Liver (tissue), 9 donors: ENCODE data around the gene IL17RD. TPM values are rescaled to one million over a fixed set of nuclear protein-coding genes. Genes with fewer than 3 reads are reported as not detected.

Source experiments
- DNase-seq: peaks from one replicate; pipeline ENCODE4 v3.0.0-alpha.2; 2017; ENCODE audit warnings: low spot score
- H3K27ac ChIP-seq, 2 donors: one replicate each; pipeline ENCODE4 v1.7.0; 2013; ENCODE audit warnings: inconsistent platforms in 2 of 2, low read length in 2 of 2, control low read depth in 1 of 2, low read depth in 1 of 2, mild to moderate bottlenecking in 1 of 2
- H3K27me3 ChIP-seq, 4 donors: one replicate each; pipeline versions ENCODE4 v1.6.1 to v1.7.0; 2013; ENCODE audit warnings: low read length in 3 of 4, inconsistent platforms in 1 of 4, mild to moderate bottlenecking in 1 of 4, moderate library complexity in 1 of 4; ENCODE audit not compliant: control insufficient read depth in 4 of 4, insufficient read depth in 4 of 4
- H3K36me3 ChIP-seq, 4 donors: one replicate each; pipeline versions ENCODE4 v1.6.1 to v1.7.0; 2013; ENCODE audit warnings: low read length in 3 of 4, mild to moderate bottlenecking in 3 of 4, low read depth in 1 of 4, moderate library complexity in 1 of 4; ENCODE audit not compliant: control insufficient read depth in 4 of 4, insufficient read depth in 3 of 4
- H3K4me1 ChIP-seq, 4 donors: one replicate each; pipeline versions ENCODE4 v1.6.1 to v1.7.0; 2013; ENCODE audit warnings: low read length in 3 of 4, mild to moderate bottlenecking in 3 of 4, moderate library complexity in 1 of 4; ENCODE audit not compliant: control insufficient read depth in 4 of 4, insufficient read depth in 4 of 4
- H3K4me3 ChIP-seq, 3 donors: one replicate each; pipeline versions ENCODE4 v1.6.1 to v1.7.0; 2013; ENCODE audit warnings: low read length in 3 of 3, control low read depth in 1 of 3, low read depth in 1 of 3, mild to moderate bottlenecking in 1 of 3
- H3K9ac ChIP-seq, 2 donors: one replicate each; pipeline ENCODE4 v1.7.0; 2013; ENCODE audit warnings: low read length in 2 of 2, mild to moderate bottlenecking in 2 of 2, moderate library complexity in 2 of 2, control low read depth in 1 of 2, low read depth in 1 of 2
- H3K9me3 ChIP-seq, 4 donors: one replicate each; pipeline versions ENCODE4 v1.6.1 to v1.7.0; 2013; ENCODE audit warnings: low read length in 3 of 4; ENCODE audit not compliant: control insufficient read depth in 4 of 4
- EGR1 ChIP-seq, 2 donors: IDR thresholded peaks; 2 replicates each; pipeline ENCODE4 v1.6.1; 2016 to 2018; ENCODE audit warnings: antibody characterized with exemption in 2 of 2, low read depth in 2 of 2
- FOXA1 ChIP-seq: IDR thresholded peaks from 2 replicates; pipeline ENCODE4 v1.6.1; 2016; ENCODE audit warnings: antibody characterized with exemption
- GABPA ChIP-seq, 2 donors: IDR thresholded peaks in 1 of 2; conservative IDR thresholded peaks in 1 of 2; 2 replicates each; pipeline ENCODE4 v1.6.1; 2016; ENCODE audit warnings: antibody characterized with exemption in 2 of 2, mild to moderate bottlenecking in 1 of 2, moderate library complexity in 1 of 2
- HNF4G ChIP-seq: IDR thresholded peaks from 2 replicates; pipeline ENCODE4 v1.6.1; 2016; ENCODE audit warnings: antibody characterized with exemption
- JUND ChIP-seq, 2 donors: IDR thresholded peaks; 2 replicates each; pipeline ENCODE4 v1.6.1; 2016; ENCODE audit warnings: antibody characterized with exemption in 2 of 2
- NR2F2 ChIP-seq: IDR thresholded peaks from 2 replicates; pipeline ENCODE4 v1.6.1; 2016; ENCODE audit warnings: antibody characterized with exemption
- RXRA ChIP-seq, 2 donors: IDR thresholded peaks; 2 replicates each; pipeline ENCODE4 v1.6.1; 2017 to 2018; ENCODE audit warnings: antibody characterized with exemption in 2 of 2, mild to moderate bottlenecking in 1 of 2
- TAF1 ChIP-seq: conservative IDR thresholded peaks from 2 replicates; pipeline ENCODE4 v1.6.1; 2016; ENCODE audit warnings: antibody characterized with exemption, mild to moderate bottlenecking
- WGBS: extraction: QIAGEN DNeasy Blood & Tissue Kit; methylation state at CpG from one replicate; pipeline ENCODE4 v1.1.7; 2013; 5-methylcytosine and 5-hydroxymethylcytosine counted together
- polyA plus RNA-seq, 2 donors: library from polyadenylated mRNA; stranded (reverse) in 1 of 2; unstranded in 1 of 2; fragments of 200-250 nt in 1 of 2; fragments of >200 nt in 1 of 2; fragmentation: Nextera tagmentation in 1 of 2; extraction: Ambion mirVana in 1 of 2; gene quantifications; one replicate each; pipeline versions ENCODE4 v1.2.1 to v1.2.3, GENCODE V29; 2013 to 2015
- total RNA-seq, 2 donors: library from RNA; depleted of rRNA; stranded (reverse); fragments of >200 nt; gene quantifications; one replicate each; pipeline ENCODE4 v1.2.3, GENCODE V29; 2014
- TF ChIP-seq, protein P1 (sequence below): fragments of 150-350 bp; IDR thresholded peaks from 2 replicates; pipeline ENCODE4 v1.5.1; 2017; ENCODE audit warnings: improper control_type of control experiment, low read depth, low read length; ENCODE audit not compliant: missing input control
- TF ChIP-seq, protein P2 (sequence below): IDR thresholded peaks from 2 replicates; pipeline ENCODE4 v1.6.1; 2016; ENCODE audit warnings: antibody characterized with exemption
- TF ChIP-seq, protein P3 (sequence below): IDR thresholded peaks from 2 replicates; pipeline ENCODE4 v1.6.1; 2016; ENCODE audit warnings: antibody characterized with exemption
- TF ChIP-seq, protein P4 (sequence below): IDR thresholded peaks from 2 replicates; pipeline ENCODE4 v1.6.1; 2016; ENCODE audit warnings: antibody characterized with exemption
- donor health status: healthy.
- donor health status: healthy.
- donor health status: healthy.
- donor health status: healthy.
- donor health status: healthy.

Gene IL17RD
- total and polyA plus RNA-seq, 4 donors, result 0.09 to 0.67 (median 0.32) TPM

DNA sequence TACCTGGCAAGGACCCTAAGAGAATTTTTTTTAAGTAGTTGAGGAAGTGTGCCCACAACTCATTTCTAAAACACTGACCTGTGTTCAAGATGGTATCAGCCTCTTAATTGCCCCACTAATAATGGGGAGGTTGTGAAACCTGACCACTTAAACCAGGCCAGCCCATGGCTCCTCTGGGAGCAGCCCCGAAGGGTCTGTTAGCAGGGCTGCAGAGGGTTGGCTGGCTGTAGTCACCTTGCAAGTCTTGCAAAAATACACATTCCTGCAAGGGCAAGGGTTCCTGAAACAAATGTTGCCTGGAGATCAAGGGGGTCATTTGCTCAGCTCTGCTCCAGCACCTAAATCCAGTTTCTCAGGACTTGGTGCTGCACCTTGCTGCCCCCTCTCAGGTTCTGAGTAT, 3.2 kb downstream of the IL17RD start:
- H3K4me1 ChIP-seq, result peaks cover 5 to 13% (median 9%) of the 10 kb centered on the region in 4 donors
- H3K36me3 ChIP-seq, result no peaks in the 10 kb centered on the region
- WGBS, result 82% methylated on average over 1 of the region's 1 CpG
- H3K27me3 ChIP-seq, result peaks cover 0 to 4% (median 2%) of the 10 kb centered on the region in 4 donors
- H3K27ac ChIP-seq, result no peak overlapping the region
- DNase-seq, result no peak
- H3K4me3 ChIP-seq, result no peak overlapping the region
- H3K9me3 ChIP-seq, result no peaks in the 10 kb centered on the region
- H3K9ac ChIP-seq, result no peak overlapping the region
- TF ChIP-seq RXRA (IDR thresholded peaks at IDR 0.05), result no peak
- TF ChIP-seq FOXA1, result no peak
- TF ChIP-seq NR2F2, result no peak
- TF ChIP-seq, protein P1, sequence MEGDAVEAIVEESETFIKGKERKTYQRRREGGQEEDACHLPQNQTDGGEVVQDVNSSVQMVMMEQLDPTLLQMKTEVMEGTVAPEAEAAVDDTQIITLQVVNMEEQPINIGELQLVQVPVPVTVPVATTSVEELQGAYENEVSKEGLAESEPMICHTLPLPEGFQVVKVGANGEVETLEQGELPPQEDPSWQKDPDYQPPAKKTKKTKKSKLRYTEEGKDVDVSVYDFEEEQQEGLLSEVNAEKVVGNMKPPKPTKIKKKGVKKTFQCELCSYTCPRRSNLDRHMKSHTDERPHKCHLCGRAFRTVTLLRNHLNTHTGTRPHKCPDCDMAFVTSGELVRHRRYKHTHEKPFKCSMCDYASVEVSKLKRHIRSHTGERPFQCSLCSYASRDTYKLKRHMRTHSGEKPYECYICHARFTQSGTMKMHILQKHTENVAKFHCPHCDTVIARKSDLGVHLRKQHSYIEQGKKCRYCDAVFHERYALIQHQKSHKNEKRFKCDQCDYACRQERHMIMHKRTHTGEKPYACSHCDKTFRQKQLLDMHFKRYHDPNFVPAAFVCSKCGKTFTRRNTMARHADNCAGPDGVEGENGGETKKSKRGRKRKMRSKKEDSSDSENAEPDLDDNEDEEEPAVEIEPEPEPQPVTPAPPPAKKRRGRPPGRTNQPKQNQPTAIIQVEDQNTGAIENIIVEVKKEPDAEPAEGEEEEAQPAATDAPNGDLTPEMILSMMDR, result no peak
- TF ChIP-seq, protein P2, sequence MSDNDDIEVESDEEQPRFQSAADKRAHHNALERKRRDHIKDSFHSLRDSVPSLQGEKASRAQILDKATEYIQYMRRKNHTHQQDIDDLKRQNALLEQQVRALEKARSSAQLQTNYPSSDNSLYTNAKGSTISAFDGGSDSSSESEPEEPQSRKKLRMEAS, result no peak
- TF ChIP-seq TAF1, result no peak
- TF ChIP-seq GABPA (IDR thresholded peaks at IDR 0.05 in 1 of 2, conservative IDR thresholded peaks at IDR 0.05 in 1 of 2), result no peak
- no peak for TF ChIP-seq JUND (IDR thresholded peaks at IDR 0.05)

DNA sequence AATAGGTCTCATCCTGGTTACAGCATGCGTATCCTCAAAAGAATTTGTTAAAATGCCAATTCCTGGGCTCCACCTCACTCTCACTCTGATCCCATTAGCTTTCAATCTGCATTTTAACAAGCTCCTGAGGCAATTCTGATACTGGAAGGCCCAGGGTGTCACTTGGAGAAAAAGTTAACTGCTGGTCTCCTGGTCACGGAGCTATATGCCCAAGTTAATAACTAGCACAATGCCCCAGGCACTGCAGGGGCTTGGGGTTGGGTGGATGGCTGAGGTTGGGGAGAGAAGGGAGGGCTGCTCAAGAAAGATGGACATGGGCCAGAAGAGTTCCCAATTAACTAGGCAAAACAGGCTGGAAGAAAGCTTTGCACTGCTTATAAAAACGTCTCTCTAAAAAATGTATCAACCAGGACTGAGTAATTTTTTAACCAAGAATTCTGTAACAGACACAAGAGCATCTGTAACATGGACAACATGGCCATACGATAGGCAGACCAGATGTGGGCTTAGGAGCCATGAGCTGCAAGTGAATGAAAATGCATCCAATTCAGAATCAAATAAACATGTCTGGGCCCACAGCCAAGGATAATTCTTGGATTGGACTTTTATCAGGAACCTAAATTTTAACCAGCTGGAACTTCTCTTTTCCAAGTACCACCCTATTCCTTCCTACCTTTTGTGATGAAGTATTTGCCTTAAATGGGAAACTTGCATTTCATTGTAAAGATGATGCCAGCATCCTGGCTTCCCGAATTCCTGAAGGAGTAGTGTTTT, 4.2 kb downstream of the IL17RD start:
- Histone ChIP-seq H3K27me3 (peaks cover 0 to 4% (median 2%) of the 10 kb centered on the region in 4 donors), H3K9ac (no peak overlapping the region), H3K27ac (no peak overlapping the region), H3K4me3 (no peak overlapping the region), H3K36me3 (no peaks in the 10 kb centered on the region), H3K4me1 (peaks cover 5 to 13% (median 9%) of the 10 kb centered on the region in 4 donors), H3K9me3 (no peaks in the 10 kb centered on the region)
- DNase-seq, result no peak
- no peak for TF ChIP-seq RXRA (IDR thresholded peaks at IDR 0.05)
- no peak for TF ChIP-seq GABPA (IDR thresholded peaks at IDR 0.05 in 1 of 2, conservative IDR thresholded peaks at IDR 0.05 in 1 of 2)
- TF ChIP-seq, protein P3, sequence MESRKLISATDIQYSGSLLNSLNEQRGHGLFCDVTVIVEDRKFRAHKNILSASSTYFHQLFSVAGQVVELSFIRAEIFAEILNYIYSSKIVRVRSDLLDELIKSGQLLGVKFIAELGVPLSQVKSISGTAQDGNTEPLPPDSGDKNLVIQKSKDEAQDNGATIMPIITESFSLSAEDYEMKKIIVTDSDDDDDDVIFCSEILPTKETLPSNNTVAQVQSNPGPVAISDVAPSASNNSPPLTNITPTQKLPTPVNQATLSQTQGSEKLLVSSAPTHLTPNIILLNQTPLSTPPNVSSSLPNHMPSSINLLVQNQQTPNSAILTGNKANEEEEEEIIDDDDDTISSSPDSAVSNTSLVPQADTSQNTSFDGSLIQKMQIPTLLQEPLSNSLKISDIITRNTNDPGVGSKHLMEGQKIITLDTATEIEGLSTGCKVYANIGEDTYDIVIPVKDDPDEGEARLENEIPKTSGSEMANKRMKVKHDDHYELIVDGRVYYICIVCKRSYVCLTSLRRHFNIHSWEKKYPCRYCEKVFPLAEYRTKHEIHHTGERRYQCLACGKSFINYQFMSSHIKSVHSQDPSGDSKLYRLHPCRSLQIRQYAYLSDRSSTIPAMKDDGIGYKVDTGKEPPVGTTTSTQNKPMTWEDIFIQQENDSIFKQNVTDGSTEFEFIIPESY, result no peak
- TF ChIP-seq, protein P4, sequence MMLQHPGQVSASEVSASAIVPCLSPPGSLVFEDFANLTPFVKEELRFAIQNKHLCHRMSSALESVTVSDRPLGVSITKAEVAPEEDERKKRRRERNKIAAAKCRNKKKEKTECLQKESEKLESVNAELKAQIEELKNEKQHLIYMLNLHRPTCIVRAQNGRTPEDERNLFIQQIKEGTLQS, result no peak
- TF ChIP-seq HNF4G, result no peak
- TF ChIP-seq, protein P1, result no peak
- no peak for TF ChIP-seq EGR1 (IDR thresholded peaks at IDR 0.05; ENCODE audit: low read depth in 2 of 2)
- TF ChIP-seq FOXA1, result no peak
- TF ChIP-seq, protein P2, result no peak
- 51% methylated on average over 5 of the region's 5 CpGs for WGBS
